GM20000 (cell line): ENCODE measurements around the gene ZNF619.
A peak's percentile ranks its signal among the peaks of the same experiment; 100 is the strongest.

Experiments used
- DNase-seq: peaks from one replicate; pipeline ENCODE4 v3.0.0; 2012; ENCODE audit warnings: low spot score
- CTCF ChIP-seq: IDR thresholded peaks from 2 replicates; pipeline ENCODE4 v1.5.1; 2012; ENCODE audit warnings: mild to moderate bottlenecking, control low read depth; ENCODE audit errors: extremely low read depth, missing control alignments

ZNF619 gene

DNA sequence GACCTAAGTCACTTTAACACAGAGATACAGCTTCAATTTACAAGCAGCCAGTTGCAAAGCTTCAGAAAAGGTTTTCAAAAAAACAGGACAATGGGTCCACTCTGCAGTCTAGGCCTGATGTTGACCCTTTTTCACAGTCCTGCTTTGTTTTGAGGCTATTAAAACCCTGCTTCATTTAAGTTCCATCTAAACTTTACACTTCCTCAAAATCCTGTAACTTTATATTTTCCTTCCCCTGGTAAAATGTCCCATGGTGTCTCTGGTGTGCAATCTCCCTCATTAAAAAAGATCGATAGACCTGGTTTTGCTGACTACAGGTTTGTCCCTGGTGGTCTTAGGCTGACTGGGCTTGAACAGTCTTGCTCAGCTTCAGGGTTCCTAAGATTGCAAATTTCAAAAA is 24.9 kb upstream of the ZNF619 start:
- TF ChIP-seq CTCF = no peak
- no peak for DNase-seq

DNA sequence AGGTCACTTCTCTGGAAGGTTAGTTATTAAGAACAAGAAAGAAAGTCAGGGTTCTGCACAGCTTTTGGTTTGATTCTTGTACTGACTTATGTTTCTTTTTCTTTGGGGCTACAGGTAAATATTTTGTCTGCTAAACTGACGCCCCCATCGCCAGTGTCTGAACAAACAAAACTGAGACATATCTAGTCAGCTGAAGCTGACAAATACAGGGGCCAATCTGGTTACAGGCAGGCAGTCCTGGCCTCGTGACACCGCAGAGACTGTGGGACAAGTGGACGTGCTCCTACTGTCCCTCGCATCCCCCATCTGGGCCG is 24.4 kb upstream of the ZNF619 start:
- no peak for DNase-seq
- no peak for TF ChIP-seq CTCF

GRCh38 chr3:40452876-40453730 is 23.8 kb upstream of the ZNF619 start:
- peak; percentile 95 for DNase-seq
- TF ChIP-seq CTCF = no peak

GRCh38 chr3:40453933-40454332 is 23.0 kb upstream of the ZNF619 start:
- no peak for DNase-seq

GRCh38 chr3:40455328-40455727 is 21.6 kb upstream of the ZNF619 start:
- no peak for DNase-seq
- no peak for TF ChIP-seq CTCF

More at GRCh38 chr3:40453933-40454332, 23.0 kb upstream of the ZNF619 start:
- no peak for TF ChIP-seq CTCF

DNA sequence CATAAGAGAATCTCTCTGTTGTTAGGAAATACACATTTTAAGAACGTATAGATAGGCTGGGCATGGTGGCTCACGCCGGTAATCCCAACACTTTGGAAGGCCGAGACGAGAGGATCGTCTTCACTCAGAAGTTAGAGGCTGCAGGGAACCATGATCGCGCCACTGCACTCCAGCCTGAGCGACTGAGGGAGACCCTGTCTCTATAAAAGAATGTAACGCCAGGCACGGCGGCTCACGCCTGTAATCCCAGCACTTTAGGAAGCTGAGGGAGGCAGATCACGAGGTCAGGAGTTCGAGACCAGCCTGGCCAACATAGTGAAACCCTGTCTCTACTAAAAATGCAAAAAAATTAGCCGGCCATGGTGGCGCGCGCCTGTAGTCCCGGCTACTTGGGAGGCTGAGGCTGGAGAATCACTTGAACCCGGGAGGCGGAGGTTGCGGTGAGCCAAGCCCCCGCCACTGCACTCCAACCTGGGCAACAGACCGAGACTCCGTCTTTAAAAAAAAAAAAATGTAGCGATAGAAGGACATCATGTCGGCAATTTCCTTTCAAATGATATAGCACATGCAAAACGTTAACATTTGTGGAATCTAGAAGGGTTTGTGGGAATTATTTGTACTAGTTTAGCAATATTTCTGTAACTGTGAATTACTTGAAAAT is 20.5 kb upstream of the ZNF619 start:
- DNase-seq = no peak
- no peak for TF ChIP-seq CTCF
